Testis (tissue), 3 donors: ENCODE data around the gene GDPGP1. TPM values are rescaled to one million over a fixed set of nuclear protein-coding genes. Genes with fewer than 3 reads are reported as not detected.

Experiments used
- DNase-seq: peaks from one replicate; pipeline ENCODE4 v3.0.0-alpha.2; 2019
- H3K27ac ChIP-seq, 2 donors: fragments of 200-600 bp; sonication (generic); one replicate each; pipeline ENCODE4 v1.5.1; 2019
- H3K27me3 ChIP-seq: fragments of 200-600 bp; sonication (generic); one replicate; pipeline ENCODE4 v1.5.1; 2019
- H3K36me3 ChIP-seq: fragments of 200-600 bp; sonication (generic); one replicate; pipeline ENCODE4 v1.5.1; 2017; ENCODE audit warnings: low read depth; ENCODE audit errors: missing control alignments
- H3K4me1 ChIP-seq: fragments of 200-600 bp; sonication (generic); one replicate; pipeline ENCODE4 v1.5.1; 2019
- H3K4me3 ChIP-seq, 2 donors: fragments of 200-600 bp; sonication (generic); one replicate each; pipeline ENCODE4 v1.5.1; 2017 to 2019
- H3K9me3 ChIP-seq: fragments of 200-600 bp; sonication (generic); one replicate; pipeline ENCODE4 v1.5.1; 2017
- POLR2A ChIP-seq: fragments of 450-650 bp; IDR thresholded peaks from one replicate; pipeline ENCODE4 v1.6.1; 2017; ENCODE audit warnings: antibody characterized with exemption, mild to moderate bottlenecking, moderate library complexity
- WGBS, 2 donors: methylation state at CpG; one replicate each; pipeline ENCODE4 v1.1.5; 2018; 5-methylcytosine and 5-hydroxymethylcytosine counted together
- intact Hi-C: fragments of 100-400 bp; cut with DNase I; formaldehyde crosslinking; loops from one replicate; pipeline ENCODE4 v1.15.1; 2023; ENCODE audit warnings: low total_unique reads
- polyA plus RNA-seq: library from polyadenylated mRNA; stranded (reverse); fragments of 350-450 nt; fragmentation: Illumina TruSeq; extraction: RNeasy Lipid Tissue Mini Kit (QIAGEN cat#74804); gene quantifications from one replicate; pipeline ENCODE4 v1.2.3, GENCODE V29; 2014; ENCODE audit warnings: low read depth, low replicate concordance; ENCODE audit not compliant: insufficient read depth
- total RNA-seq, 2 donors: library from RNA; depleted of rRNA; stranded (reverse); fragments of >200 nt; gene quantifications; one replicate each; pipeline ENCODE4 v1.2.3, GENCODE V29; 2016
- TF ChIP-seq, protein P1 (sequence below), 3 experiments: fragments of 450-650 bp in 2 of 3; fragments of 200-600 bp in 1 of 3; sonication (generic) in 1 of 3; IDR thresholded peaks; one replicate each; pipeline ENCODE4 v1.5.1; 2016 to 2019; ENCODE audit warnings: antibody characterized with exemption in 3 of 3, mild to moderate bottlenecking in 2 of 3, moderate library complexity in 1 of 3

GDPGP1 gene
- total and polyA plus RNA-seq, 3 donors from 2014 or later, result 6.2 to 16.1 (median 8.9) TPM

DNA sequence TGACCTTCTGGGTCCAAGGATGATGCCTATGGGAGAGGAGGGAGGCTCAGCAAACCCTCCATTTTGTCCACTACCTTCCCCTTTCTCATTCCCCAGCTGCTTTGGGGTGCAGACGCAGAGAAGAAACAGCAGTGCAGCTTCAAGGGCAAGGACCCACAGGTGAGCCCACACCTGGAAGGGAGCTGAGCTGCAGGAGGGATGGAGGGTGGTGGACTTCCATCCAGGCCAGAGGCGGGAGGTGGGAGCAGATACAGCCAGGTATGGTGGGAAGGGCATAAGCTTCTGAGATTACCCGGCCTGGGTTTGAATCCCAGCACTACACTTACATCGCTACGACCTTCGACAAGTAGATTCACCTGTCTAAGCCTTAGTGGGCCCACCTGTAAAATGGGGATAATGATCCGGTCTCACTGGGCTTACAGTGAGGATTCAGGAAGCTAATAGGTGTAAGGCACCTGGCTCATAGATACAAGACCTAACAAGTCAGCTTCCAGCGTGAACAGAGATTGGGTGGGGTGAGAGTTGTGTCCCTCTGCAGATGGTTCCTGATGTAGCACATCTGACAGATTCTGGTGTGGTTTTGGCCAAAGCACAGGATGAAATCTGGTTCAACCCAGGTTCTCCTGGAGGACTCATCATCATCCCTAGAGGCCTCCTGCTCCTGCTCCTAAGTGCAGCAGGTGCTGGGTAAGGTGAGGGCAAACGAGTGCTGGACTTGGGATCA, 16.2 kb upstream of the GDPGP1 start:
- TF ChIP-seq, protein P1, sequence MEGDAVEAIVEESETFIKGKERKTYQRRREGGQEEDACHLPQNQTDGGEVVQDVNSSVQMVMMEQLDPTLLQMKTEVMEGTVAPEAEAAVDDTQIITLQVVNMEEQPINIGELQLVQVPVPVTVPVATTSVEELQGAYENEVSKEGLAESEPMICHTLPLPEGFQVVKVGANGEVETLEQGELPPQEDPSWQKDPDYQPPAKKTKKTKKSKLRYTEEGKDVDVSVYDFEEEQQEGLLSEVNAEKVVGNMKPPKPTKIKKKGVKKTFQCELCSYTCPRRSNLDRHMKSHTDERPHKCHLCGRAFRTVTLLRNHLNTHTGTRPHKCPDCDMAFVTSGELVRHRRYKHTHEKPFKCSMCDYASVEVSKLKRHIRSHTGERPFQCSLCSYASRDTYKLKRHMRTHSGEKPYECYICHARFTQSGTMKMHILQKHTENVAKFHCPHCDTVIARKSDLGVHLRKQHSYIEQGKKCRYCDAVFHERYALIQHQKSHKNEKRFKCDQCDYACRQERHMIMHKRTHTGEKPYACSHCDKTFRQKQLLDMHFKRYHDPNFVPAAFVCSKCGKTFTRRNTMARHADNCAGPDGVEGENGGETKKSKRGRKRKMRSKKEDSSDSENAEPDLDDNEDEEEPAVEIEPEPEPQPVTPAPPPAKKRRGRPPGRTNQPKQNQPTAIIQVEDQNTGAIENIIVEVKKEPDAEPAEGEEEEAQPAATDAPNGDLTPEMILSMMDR (IDR thresholded peaks at IDR 0.05), result no peak
- TF ChIP-seq POLR2A, result no peak
- no peaks in the 10 kb centered on the region for H3K9me3 ChIP-seq
- H3K4me1 ChIP-seq, result no peaks in the 10 kb centered on the region
- WGBS, 2 donors, result 90 to 98% methylated on average over 2 to 9 of the region's 9 CpGs
- no peak overlapping the region for H3K4me3 ChIP-seq
- no peaks in the 10 kb centered on the region for H3K36me3 ChIP-seq
- H3K27me3 ChIP-seq, result no peaks in the 10 kb centered on the region
- intact Hi-C loops, result loop anchor here (5.0 kb wide), 1 partner anchor 56 kb away; no protein-coding TSS in a partner anchor
- H3K27ac ChIP-seq, result no peak overlapping the region
- no peak for DNase-seq

DNA sequence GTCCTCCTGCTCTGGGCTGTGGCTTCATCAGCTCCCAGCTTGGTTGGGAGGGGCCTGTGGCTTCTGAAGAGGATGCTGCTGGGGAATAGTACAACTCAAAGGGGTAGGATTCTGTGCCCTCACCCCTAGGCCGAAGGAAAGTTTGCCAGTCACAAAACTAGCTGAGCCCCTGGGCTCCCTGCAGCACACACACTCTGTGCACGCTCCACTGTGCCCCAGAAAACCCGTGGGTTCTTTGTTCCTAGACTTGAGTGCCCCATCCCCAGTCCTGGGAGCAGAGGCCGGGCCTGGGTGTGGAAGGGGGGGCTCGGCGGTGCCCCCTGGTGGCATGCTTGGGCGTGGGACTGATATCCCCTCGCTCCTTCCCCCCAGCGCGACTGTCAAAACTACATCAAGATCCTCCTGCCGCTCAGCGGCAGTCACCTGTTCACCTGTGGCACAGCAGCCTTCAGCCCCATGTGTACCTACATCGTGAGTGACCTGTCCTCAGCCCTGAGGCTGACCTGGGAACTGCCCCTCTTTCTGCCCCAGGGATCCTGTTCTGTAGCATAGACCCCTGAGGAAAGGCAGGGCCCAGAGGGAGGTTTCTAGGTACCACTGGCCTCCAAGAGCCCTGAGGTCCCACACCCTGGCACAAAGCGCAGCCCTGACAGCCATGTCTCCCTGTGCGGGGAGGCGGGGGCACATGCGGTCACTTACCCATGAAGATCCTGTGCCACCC, 14.4 kb upstream of the GDPGP1 start:
- Histone ChIP-seq H3K9me3 (no peaks in the 10 kb centered on the region), H3K27ac (no peak overlapping the region), H3K4me1 (no peaks in the 10 kb centered on the region), H3K27me3 (no peaks in the 10 kb centered on the region), H3K36me3 (no peaks in the 10 kb centered on the region), H3K4me3 (no peak overlapping the region)
- no peak for DNase-seq
- WGBS, 2 donors, result 75% methylated on average over 15 to 17 of the region's 17 CpGs
- intact Hi-C loops, result loop anchor here (5.0 kb wide), 1 partner anchor 57 kb away; no protein-coding TSS in a partner anchor
- TF ChIP-seq, protein P1 (IDR thresholded peaks at IDR 0.05), result peak; percentile 27 to 63 (median 30)
- TF ChIP-seq POLR2A, result no peak

DNA sequence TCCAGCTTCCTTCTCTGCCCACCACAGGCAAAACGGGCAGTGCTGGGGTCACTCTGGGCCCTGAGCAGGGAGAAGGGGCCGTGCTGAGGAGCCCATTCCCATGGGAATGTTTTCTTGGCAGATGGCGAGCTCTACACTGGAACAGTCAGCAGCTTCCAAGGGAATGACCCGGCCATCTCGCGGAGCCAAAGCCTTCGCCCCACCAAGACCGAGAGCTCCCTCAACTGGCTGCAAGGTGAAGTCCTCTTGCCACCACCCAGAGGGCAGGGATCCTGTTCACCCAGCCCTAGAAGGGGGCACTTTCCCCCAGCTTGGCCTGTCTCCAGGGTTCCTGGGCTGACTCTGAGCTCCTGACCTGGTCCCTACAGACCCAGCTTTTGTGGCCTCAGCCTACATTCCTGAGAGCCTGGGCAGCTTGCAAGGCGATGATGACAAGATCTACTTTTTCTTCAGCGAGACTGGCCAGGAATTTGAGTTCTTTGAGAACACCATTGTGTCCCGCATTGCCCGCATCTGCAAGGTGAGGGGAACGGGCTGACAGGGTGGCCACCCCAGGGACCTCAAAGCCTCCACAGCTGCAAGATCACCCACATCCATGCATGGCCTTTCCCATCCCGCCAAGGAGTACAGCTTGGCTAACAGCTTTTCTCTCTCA, 12.6 kb upstream of the GDPGP1 start:
- Histone ChIP-seq H3K4me1 (no peaks in the 10 kb centered on the region), H3K36me3 (no peaks in the 10 kb centered on the region)
- DNase-seq, result peak; percentile 87

DNA sequence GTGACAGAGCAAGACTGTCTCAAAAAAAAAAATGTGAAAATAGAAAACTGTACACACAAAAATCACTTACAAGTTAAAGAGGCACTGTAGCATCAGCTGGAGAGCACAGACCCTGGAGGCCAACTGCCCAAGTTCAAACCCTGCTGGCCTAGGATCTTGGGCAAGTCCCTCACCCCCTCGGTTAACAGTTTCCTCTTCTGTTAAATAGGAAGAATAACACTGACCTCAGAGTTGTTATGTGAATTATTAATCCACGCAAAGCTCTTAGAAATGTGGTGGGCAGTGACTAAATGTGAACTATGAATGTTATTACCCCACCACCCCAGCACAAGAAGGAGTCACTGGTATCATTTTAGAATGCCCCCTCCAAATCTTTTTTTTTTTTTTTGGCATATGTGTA, 11.5 kb upstream of the GDPGP1 start:
- Histone ChIP-seq H3K27me3 (no peaks in the 10 kb centered on the region), H3K4me3 (no peak overlapping the region), H3K27ac (no peak overlapping the region), H3K36me3 (no peaks in the 10 kb centered on the region), H3K4me1 (no peaks in the 10 kb centered on the region), H3K9me3 (no peaks in the 10 kb centered on the region)
- 93% methylated on average over 2 of the region's 2 CpGs for WGBS, 2 donors
- TF ChIP-seq, protein P1 (IDR thresholded peaks at IDR 0.05), result no peak
- TF ChIP-seq POLR2A, result no peak
- intact Hi-C loops, result no loop called here
- DNase-seq, result no peak

More for the DNA sequence above, 12.6 kb upstream of the GDPGP1 start:
- H3K4me3 ChIP-seq, result no peak overlapping the region
- TF ChIP-seq, protein P1 (IDR thresholded peaks at IDR 0.05), result peak; percentile 48 to 66 (median 59)
- no peak for TF ChIP-seq POLR2A
- no peaks in the 10 kb centered on the region for H3K27me3 ChIP-seq
- H3K27ac ChIP-seq, result peak overlapping the region in 1 of 2 donors; percentile 59
- WGBS, 2 donors, result 46 to 71% methylated on average over 6 to 14 of the region's 14 CpGs
- H3K9me3 ChIP-seq, result no peaks in the 10 kb centered on the region
- intact Hi-C loops, result no loop called here
